Caco-2 (cell line): ENCODE results near the gene CELA1. TPM values are rescaled to one million over a fixed set of nuclear protein-coding genes. Genes with fewer than 3 reads are reported as not detected.

Experiments
- BruUV-seq: library from RNA; stranded (reverse); fragments of 400-500 nt; replicated peaks from 2 replicates; lab custom pipeline; 2021; lab: Mats Ljungman, UMichigan
- CTCF ChIA-PET: fragments of 300-600 bp; sonication (Branson Sonifier 250); formaldehyde crosslinking; loops from one replicate; lab custom pipeline; 2022; ENCODE audit warnings: antibody characterized with exemption; lab: Charles Lee
- POLR2A ChIA-PET: fragments of 300-600 bp; sonication (Branson Sonifier 250); formaldehyde crosslinking; loops from one replicate; lab custom pipeline; 2022; ENCODE audit warnings: antibody characterized with exemption; lab: Charles Lee
- DNase-seq, 2 experiments: peaks; one replicate each; pipeline versions ENCODE4 v3.0.0 to v3.0.0-alpha.2; 2020 to 2022
- H3K27me3 ChIP-seq: replicated peaks from 2 replicates; pipeline ENCODE4 v1.6.0; 2011; ENCODE audit warnings: low read length; ENCODE audit not compliant: control insufficient read depth, insufficient read depth
- H3K36me3 ChIP-seq: 2 replicates; pipeline ENCODE4 v1.5.1; 2011; ENCODE audit warnings: low read length; ENCODE audit not compliant: control insufficient read depth, insufficient read depth
- H3K4me1 ChIP-seq: fragments of 250-450 bp; sonication (Bioruptor Pico); 2 replicates; pipeline ENCODE4 v1.5.1; 2020; ENCODE audit warnings: mild to moderate bottlenecking
- H3K4me3 ChIP-seq: 2 replicates; pipeline ENCODE4 v1.5.1; 2011; ENCODE audit warnings: low read depth, mild to moderate bottlenecking, control low read depth, low read length
- H3K9me3 ChIP-seq: fragments of 250-450 bp; sonication (Bioruptor Pico); 2 replicates; pipeline ENCODE4 v1.5.1; 2020; ENCODE audit warnings: mild to moderate bottlenecking, moderate library complexity
- H3K27ac Mint-ChIP-seq: one replicate; pipeline ENCODE4 v1.8.0; 2022; ENCODE audit warnings: mixed read lengths; ENCODE audit not compliant: unreplicated experiment
- H3K27me3 Mint-ChIP-seq: one replicate; pipeline ENCODE4 v1.8.0; 2022; ENCODE audit warnings: mixed read lengths; ENCODE audit not compliant: insufficient read depth, unreplicated experiment
- H3K36me3 Mint-ChIP-seq: one replicate; pipeline ENCODE4 v1.8.0; 2022; ENCODE audit warnings: mild to moderate bottlenecking, mixed read lengths; ENCODE audit not compliant: insufficient read depth, unreplicated experiment
- H3K4me1 Mint-ChIP-seq: one replicate; pipeline ENCODE4 v1.8.0; 2022; ENCODE audit warnings: low read depth, mixed read lengths; ENCODE audit not compliant: unreplicated experiment
- H3K4me3 Mint-ChIP-seq: one replicate; pipeline ENCODE4 v1.8.0; 2022; ENCODE audit warnings: mild to moderate bottlenecking, moderate library complexity, mixed read lengths; ENCODE audit not compliant: unreplicated experiment
- H3K9me3 Mint-ChIP-seq: one replicate; pipeline ENCODE4 v1.8.0; 2022; ENCODE audit warnings: mixed read lengths; ENCODE audit not compliant: unreplicated experiment
- CTCF ChIP-seq, 2 experiments: fragments of 200-600 bp in 1 of 2; IDR thresholded peaks; 1 replicate in 1 of 2; 2 replicates in 1 of 2; pipeline versions ENCODE4 v1.5.1 to v1.8.0; 2011 to 2022; ENCODE audit warnings: antibody characterized with exemption in 1 of 2, control low read depth in 1 of 2, inconsistent platforms in 1 of 2, low read depth in 1 of 2, low read length in 1 of 2, mild to moderate bottlenecking in 1 of 2, moderate library complexity in 1 of 2; ENCODE audit not compliant: insufficient read depth in 1 of 2, severe bottlenecking in 1 of 2, unreplicated experiment in 1 of 2
- intact Hi-C: fragments of 100-400 bp; cut with micrococcal nuclease; formaldehyde crosslinking; loops from one replicate; pipeline ENCODE4 v1.10.0; 2022; ENCODE audit not compliant: unreplicated experiment
- total RNA-seq: library from RNA; stranded (reverse); gene quantifications from 2 replicates; pipeline ENCODE4 v1.2.3, GENCODE V29; 2022

CELA1 gene
- total RNA-seq, 1 experiment from 2014 or later = not detected

- no peaks in the 10 kb centered on the region for H3K36me3 ChIP-seq
- no peak overlapping the region for H3K4me3 Mint-ChIP-seq
- no TSS peak for BruUV-seq
- H3K27me3 Mint-ChIP-seq = no peaks in the 10 kb centered on the region
- H3K4me1 ChIP-seq = peaks cover under 1% of the 10 kb centered on the region
- POLR2A ChIA-PET = interaction anchor here (0.6 kb wide), 1 partner anchor 59 kb away, joined by 3 read pairs; no protein-coding TSS in a partner anchor
- H3K9me3 ChIP-seq = no peaks in the 10 kb centered on the region
- H3K4me1 Mint-ChIP-seq = peaks cover 27% of the 10 kb centered on the region
- no peak overlapping the region for H3K4me3 ChIP-seq
- no peak for DNase-seq
- H3K27ac Mint-ChIP-seq = no peak overlapping the region
- CTCF ChIA-PET = no interaction called here
- no peaks in the 10 kb centered on the region for H3K27me3 ChIP-seq
- intact Hi-C loops = no loop called here
- H3K9me3 Mint-ChIP-seq = no peaks in the 10 kb centered on the region
- no peaks in the 10 kb centered on the region for H3K36me3 Mint-ChIP-seq
- no peak for TF ChIP-seq CTCF (IDR thresholded peaks at IDR 0.05; ENCODE audit: insufficient read depth in 1 of 2, low read depth in 1 of 2, low read length in 1 of 2, severe bottlenecking in 1 of 2, unreplicated experiment in 1 of 2)
Observed at GRCh38 chr12:51335931-51336330, 10.5 kb downstream of the CELA1 start.

- DNase-seq = no peak
- Histone ChIP-seq H3K9me3 (no peaks in the 10 kb centered on the region), H3K4me3 (no peak overlapping the region), H3K36me3 (no peaks in the 10 kb centered on the region), H3K4me1 (no peaks in the 10 kb centered on the region), H3K27me3 (no peaks in the 10 kb centered on the region)
- ChIA-PET CTCF (interaction anchor here (0.6 to 0.8 kb wide), 2 partner anchors 65 to 96 kb away, joined by 3 read pairs; partner anchors contain the start of gene DAZAP2), POLR2A (no interaction called here)
- H3K27ac Mint-ChIP-seq = no peak overlapping the region
- no peaks in the 10 kb centered on the region for H3K36me3 Mint-ChIP-seq
- no peak overlapping the region for H3K4me3 Mint-ChIP-seq
- BruUV-seq = no TSS peak
- no peaks in the 10 kb centered on the region for H3K9me3 Mint-ChIP-seq
- H3K27me3 Mint-ChIP-seq = no peaks in the 10 kb centered on the region
- H3K4me1 Mint-ChIP-seq = peaks cover 31% of the 10 kb centered on the region
- intact Hi-C loops = no loop called here
- TF ChIP-seq CTCF (IDR thresholded peaks at IDR 0.05; ENCODE audit: insufficient read depth in 1 of 2, low read depth in 1 of 2, low read length in 1 of 2, severe bottlenecking in 1 of 2, unreplicated experiment in 1 of 2) = no peak
Observed at GRCh38 chr12:51334764-51335163, 11.7 kb downstream of the CELA1 start.

- H3K9me3 Mint-ChIP-seq = no peaks in the 10 kb centered on the region
- Histone ChIP-seq H3K27me3 (no peaks in the 10 kb centered on the region), H3K9me3 (no peaks in the 10 kb centered on the region), H3K4me3 (no peak overlapping the region), H3K36me3 (no peaks in the 10 kb centered on the region), H3K4me1 (no peaks in the 10 kb centered on the region)
- CTCF ChIA-PET = interaction anchor here (0.7 kb wide), 1 partner anchor 64 kb away, joined by 4 read pairs; no protein-coding TSS in a partner anchor
- peaks cover 34% of the 10 kb centered on the region for H3K4me1 Mint-ChIP-seq
- H3K27me3 Mint-ChIP-seq = no peaks in the 10 kb centered on the region
- BruUV-seq = no TSS peak
- H3K4me3 Mint-ChIP-seq = no peak overlapping the region
- H3K27ac Mint-ChIP-seq = no peak overlapping the region
- intact Hi-C loops = no loop called here
- no peak for DNase-seq
- H3K36me3 Mint-ChIP-seq = no peaks in the 10 kb centered on the region
- POLR2A ChIA-PET = no interaction called here
- no peak for TF ChIP-seq CTCF (IDR thresholded peaks at IDR 0.05; ENCODE audit: insufficient read depth in 1 of 2, low read depth in 1 of 2, low read length in 1 of 2, severe bottlenecking in 1 of 2, unreplicated experiment in 1 of 2)
Observed at GRCh38 chr12:51333536-51333935, 12.9 kb downstream of the CELA1 start.
